Measurements from ENCODE around the gene ST3GAL2.

DNA sequence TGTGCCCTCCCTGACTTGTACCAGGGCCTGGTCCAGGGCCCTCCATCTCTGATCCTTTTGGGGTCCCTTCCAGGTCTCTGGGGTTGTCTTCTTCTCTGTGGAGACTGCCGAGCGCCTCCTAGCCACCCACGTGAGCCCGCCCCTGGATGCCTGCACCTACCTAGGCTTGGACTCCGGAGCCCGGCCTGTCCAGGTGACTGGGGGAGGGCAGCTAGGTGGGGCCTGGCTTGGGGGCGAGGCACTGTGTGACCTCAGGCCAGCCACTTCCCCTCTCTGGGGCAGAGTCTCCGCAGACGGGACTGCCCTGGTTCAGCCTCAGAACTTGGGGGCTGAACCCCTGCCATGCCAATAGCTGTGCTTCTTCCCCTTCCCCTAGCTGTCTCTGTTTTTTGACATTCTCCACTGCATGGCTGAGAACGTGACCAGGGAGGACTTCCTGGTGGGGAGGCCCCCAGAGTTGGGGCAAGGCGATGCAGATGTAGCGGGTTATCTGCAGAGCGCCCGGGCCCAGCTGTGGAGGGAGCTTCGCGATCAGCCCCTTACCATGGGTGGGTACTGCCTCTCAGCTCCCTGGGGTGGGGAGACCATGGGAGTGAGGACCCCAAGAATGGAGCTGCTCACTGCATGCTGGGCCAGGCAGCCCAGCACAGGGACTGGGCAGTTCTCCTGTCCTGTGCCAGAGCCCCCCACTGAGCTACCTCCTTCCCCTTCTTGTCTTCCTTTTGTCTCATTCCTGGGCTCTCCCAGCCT is 30.1 kb upstream of the ST3GAL2 start:
- no peak for TF ChIP-seq HOXB5 (CRISPR knock-in tag; IDR thresholded peaks at IDR 0.05)
- TF ChIP-seq POLR2A (IDR thresholded peaks at IDR 0.05; ENCODE audit: low read length), result no peak
- TF ChIP-seq, protein P1, sequence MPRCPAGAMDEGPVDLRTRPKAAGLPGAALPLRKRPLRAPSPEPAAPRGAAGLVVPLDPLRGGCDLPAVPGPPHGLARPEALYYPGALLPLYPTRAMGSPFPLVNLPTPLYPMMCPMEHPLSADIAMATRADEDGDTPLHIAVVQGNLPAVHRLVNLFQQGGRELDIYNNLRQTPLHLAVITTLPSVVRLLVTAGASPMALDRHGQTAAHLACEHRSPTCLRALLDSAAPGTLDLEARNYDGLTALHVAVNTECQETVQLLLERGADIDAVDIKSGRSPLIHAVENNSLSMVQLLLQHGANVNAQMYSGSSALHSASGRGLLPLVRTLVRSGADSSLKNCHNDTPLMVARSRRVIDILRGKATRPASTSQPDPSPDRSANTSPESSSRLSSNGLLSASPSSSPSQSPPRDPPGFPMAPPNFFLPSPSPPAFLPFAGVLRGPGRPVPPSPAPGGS (IDR thresholded peaks at IDR 0.05), result no peak
- no peak for TF ChIP-seq BHLHE40 (IDR thresholded peaks at IDR 0.05; ENCODE audit: low read depth, low read length)
- TF ChIP-seq PHF8 (IDR thresholded peaks at IDR 0.05; ENCODE audit: borderline replicate concordance, low read depth), result no peak
- TF ChIP-seq KDM5A (IDR thresholded peaks at IDR 0.05), result no peak
- no peak for TF ChIP-seq HDAC2 (IDR thresholded peaks at IDR 0.05)
- TF ChIP-seq, protein P2, sequence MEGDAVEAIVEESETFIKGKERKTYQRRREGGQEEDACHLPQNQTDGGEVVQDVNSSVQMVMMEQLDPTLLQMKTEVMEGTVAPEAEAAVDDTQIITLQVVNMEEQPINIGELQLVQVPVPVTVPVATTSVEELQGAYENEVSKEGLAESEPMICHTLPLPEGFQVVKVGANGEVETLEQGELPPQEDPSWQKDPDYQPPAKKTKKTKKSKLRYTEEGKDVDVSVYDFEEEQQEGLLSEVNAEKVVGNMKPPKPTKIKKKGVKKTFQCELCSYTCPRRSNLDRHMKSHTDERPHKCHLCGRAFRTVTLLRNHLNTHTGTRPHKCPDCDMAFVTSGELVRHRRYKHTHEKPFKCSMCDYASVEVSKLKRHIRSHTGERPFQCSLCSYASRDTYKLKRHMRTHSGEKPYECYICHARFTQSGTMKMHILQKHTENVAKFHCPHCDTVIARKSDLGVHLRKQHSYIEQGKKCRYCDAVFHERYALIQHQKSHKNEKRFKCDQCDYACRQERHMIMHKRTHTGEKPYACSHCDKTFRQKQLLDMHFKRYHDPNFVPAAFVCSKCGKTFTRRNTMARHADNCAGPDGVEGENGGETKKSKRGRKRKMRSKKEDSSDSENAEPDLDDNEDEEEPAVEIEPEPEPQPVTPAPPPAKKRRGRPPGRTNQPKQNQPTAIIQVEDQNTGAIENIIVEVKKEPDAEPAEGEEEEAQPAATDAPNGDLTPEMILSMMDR (IDR thresholded peaks at IDR 0.05), result no peak
- no peak for TF ChIP-seq MYC (IDR thresholded peaks at IDR 0.05; ENCODE audit: borderline replicate concordance, low read length)
- no peak for TF ChIP-seq CHD2 (IDR thresholded peaks at IDR 0.05; ENCODE audit: low read length, partially characterized antibody)
- TF ChIP-seq JUNB (IDR thresholded peaks at IDR 0.05), result no peak
- no peak for TF ChIP-seq POLR2AphosphoS2 (conservative IDR thresholded peaks at IDR 0.05; ENCODE audit: low read length)
